CD4-positive, alpha-beta memory T cell (primary cell): ENCODE results near the gene TM4SF4. TPM values are rescaled to one million over a fixed set of nuclear protein-coding genes. Genes with fewer than 3 reads are reported as not detected.

ENCODE experiments used
- CTCF ChIA-PET: fragments of 350-600 bp; sonication (Branson Sonifier 250); formaldehyde crosslinking; loops from one replicate; lab custom pipeline; 2021; ENCODE audit warnings: inconsistent platforms; ENCODE audit not compliant: partially characterized antibody; lab: Charles Lee
- POLR2A ChIA-PET: fragments of 350-600 bp; sonication (Branson Sonifier 250); formaldehyde crosslinking; loops from one replicate; lab custom pipeline; 2021; ENCODE audit not compliant: partially characterized antibody; lab: Charles Lee
- DNase-seq, 5 donors: peaks; one replicate each; pipeline versions ENCODE4 v3.0.0 to v3.0.0-alpha.2; 2020 to 2022; ENCODE audit warnings: mixed read lengths in 1 of 5
- H3K27ac ChIP-seq: one replicate; pipeline ENCODE4 v1.7.0; 2013; ENCODE audit warnings: low read depth, low read length
- H3K27me3 ChIP-seq: 2 replicates; pipeline ENCODE4 v1.7.0; 2013; ENCODE audit warnings: mild to moderate bottlenecking, low read length, moderate library complexity; ENCODE audit not compliant: insufficient read depth
- H3K36me3 ChIP-seq: 2 replicates; pipeline ENCODE4 v1.7.0; 2013; ENCODE audit warnings: mild to moderate bottlenecking, low read length, moderate library complexity; ENCODE audit not compliant: insufficient read depth
- H3K4me1 ChIP-seq: 2 replicates; pipeline ENCODE4 v1.7.0; 2013; ENCODE audit warnings: mild to moderate bottlenecking, low read length, moderate library complexity; ENCODE audit not compliant: insufficient read depth
- H3K4me3 ChIP-seq, 2 donors: one replicate each; pipeline ENCODE4 v1.7.0; 2013; ENCODE audit warnings: low read length in 2 of 2, mild to moderate bottlenecking in 1 of 2
- H3K9me3 ChIP-seq, 2 donors: one replicate each; pipeline ENCODE4 v1.7.0; 2013; ENCODE audit warnings: low read length in 2 of 2, control low read depth in 1 of 2; ENCODE audit not compliant: control insufficient read depth in 1 of 2
- H3K27ac Mint-ChIP-seq, 7 donors: one replicate each; pipeline ENCODE4 v1.8.0; 2020 to 2021; ENCODE audit warnings: mixed read lengths in 7 of 7, mild to moderate bottlenecking in 6 of 7, inconsistent platforms in 3 of 7, moderate library complexity in 3 of 7
- H3K27me3 Mint-ChIP-seq, 2 donors: one replicate each; pipeline ENCODE4 v1.8.0; 2020 to 2021; ENCODE audit warnings: mixed read lengths in 2 of 2
- H3K36me3 Mint-ChIP-seq, 2 donors: one replicate each; pipeline ENCODE4 v1.8.0; 2020 to 2021; ENCODE audit warnings: mixed read lengths in 2 of 2, inconsistent platforms in 1 of 2, mild to moderate bottlenecking in 1 of 2
- H3K4me1 Mint-ChIP-seq, 4 donors: one replicate each; pipeline ENCODE4 v1.8.0; 2020 to 2021; ENCODE audit warnings: mixed read lengths in 4 of 4, mild to moderate bottlenecking in 1 of 4
- H3K4me3 Mint-ChIP-seq, 8 donors: one replicate each; pipeline ENCODE4 v1.8.0; 2020 to 2021; ENCODE audit warnings: mixed read lengths in 8 of 8, mild to moderate bottlenecking in 7 of 8, moderate library complexity in 6 of 8, inconsistent platforms in 3 of 8
- H3K9me3 Mint-ChIP-seq, 8 donors: one replicate each; pipeline ENCODE4 v1.8.0; 2020 to 2021; ENCODE audit warnings: mixed read lengths in 8 of 8, mild to moderate bottlenecking in 5 of 8, inconsistent platforms in 3 of 8, moderate library complexity in 1 of 8
- intact Hi-C: fragments of 100-400 bp; cut with micrococcal nuclease; formaldehyde crosslinking; loops from one replicate; pipeline ENCODE4 v1.15.1; 2023
- polyA plus RNA-seq, 2 donors: library from polyadenylated mRNA; unstranded; fragments of 300-500 nt; fragmentation: Illumina TruSeq; gene quantifications; one replicate each; pipeline ENCODE4 v1.2.3, GENCODE V29; 2021
- total RNA-seq, 2 experiments: library from RNA; stranded (reverse); gene quantifications; one replicate each; pipeline ENCODE4 v1.2.3, GENCODE V29; 2021

Gene TM4SF4
- total RNA-seq (not detected), polyA plus RNA-seq (not detected)

- ChIA-PET CTCF (no interaction called here), POLR2A (no interaction called here)
- no peak for DNase-seq
- Histone ChIP-seq H3K4me3 (no peak within 1 kb of the TSS), H3K9me3 (no peaks in the 10 kb centered on the region), H3K4me1 (no peaks in the 10 kb centered on the region), H3K27me3 (no peaks in the 10 kb centered on the region), H3K27ac (no peak within 1 kb of the TSS), H3K36me3 (no peaks in the 10 kb centered on the region)
- H3K36me3 Mint-ChIP-seq, result no peaks in the 10 kb centered on the region
- peaks cover 0 to 1% (median 0%) of the 10 kb centered on the region in 8 donors for H3K9me3 Mint-ChIP-seq
- no peak within 1 kb of the TSS for H3K4me3 Mint-ChIP-seq
- H3K27me3 Mint-ChIP-seq, result peaks cover 5 to 10% of the 10 kb centered on the region in 2 donors
- H3K27ac Mint-ChIP-seq, result no peak within 1 kb of the TSS
- intact Hi-C loops, result no loop called here
- H3K4me1 Mint-ChIP-seq, result peaks cover 0 to 2% (median 0%) of the 10 kb centered on the region in 4 donors
Observed at GRCh38 chr3:149474250-149474817, at the start of gene TM4SF4. Gene TM4SF4, plus strand, starts transcription at chr3:149474697. Its CDS starts 181 bp downstream, at chr3:149474878.

- Histone ChIP-seq H3K36me3 (no peaks in the 10 kb centered on the region), H3K27me3 (no peaks in the 10 kb centered on the region), H3K4me1 (no peaks in the 10 kb centered on the region), H3K9me3 (no peaks in the 10 kb centered on the region), H3K4me3 (no peak overlapping the region), H3K27ac (no peak overlapping the region)
- H3K27ac Mint-ChIP-seq, result no peak overlapping the region
- intact Hi-C loops, result no loop called here
- no peaks in the 10 kb centered on the region for H3K36me3 Mint-ChIP-seq
- H3K4me3 Mint-ChIP-seq, result no peak overlapping the region
- POLR2A ChIA-PET, result no interaction called here
- no peaks in the 10 kb centered on the region for H3K9me3 Mint-ChIP-seq
- H3K4me1 Mint-ChIP-seq, result no peaks in the 10 kb centered on the region
- CTCF ChIA-PET, result no interaction called here
- no peak for DNase-seq
- peaks cover 8 to 11% of the 10 kb centered on the region in 2 donors for H3K27me3 Mint-ChIP-seq
Observed at GRCh38 chr3:149424918-149425317, 49.6 kb upstream of the TM4SF4 start.

DNA sequence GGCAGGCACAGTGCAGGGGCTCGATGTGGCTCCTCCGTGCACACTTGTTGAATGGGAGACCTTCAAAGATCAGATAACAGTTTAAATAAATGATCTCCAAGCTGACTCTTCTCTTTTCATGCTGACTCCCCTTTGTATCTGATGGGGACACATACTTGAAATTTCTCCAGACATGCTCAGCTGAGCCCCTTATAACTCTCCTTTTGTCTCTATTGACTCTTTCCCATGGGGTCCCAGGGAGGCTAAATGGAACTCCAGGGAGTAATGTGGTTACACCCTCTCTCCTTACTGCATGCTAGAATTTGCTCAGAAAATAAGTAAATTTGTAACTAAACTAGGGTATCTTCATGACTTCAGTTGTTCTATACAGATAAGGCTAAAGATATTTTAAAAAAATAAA, 48.2 kb upstream of the TM4SF4 start:
- no peak overlapping the region for H3K4me3 Mint-ChIP-seq
- Histone ChIP-seq H3K9me3 (no peaks in the 10 kb centered on the region), H3K27ac (no peak overlapping the region), H3K4me3 (no peak overlapping the region), H3K4me1 (no peaks in the 10 kb centered on the region), H3K27me3 (no peaks in the 10 kb centered on the region), H3K36me3 (no peaks in the 10 kb centered on the region)
- POLR2A ChIA-PET, result interaction anchor here (0.8 kb wide), 1 partner anchor 9 kb away, joined by 4 read pairs; no protein-coding TSS in a partner anchor
- no peak for DNase-seq
- intact Hi-C loops, result no loop called here
- no peaks in the 10 kb centered on the region for H3K4me1 Mint-ChIP-seq
- no peak overlapping the region for H3K27ac Mint-ChIP-seq
- H3K27me3 Mint-ChIP-seq, result peaks cover 10 to 11% of the 10 kb centered on the region in 2 donors
- CTCF ChIA-PET, result no interaction called here
- H3K9me3 Mint-ChIP-seq, result no peaks in the 10 kb centered on the region
- no peaks in the 10 kb centered on the region for H3K36me3 Mint-ChIP-seq

DNA sequence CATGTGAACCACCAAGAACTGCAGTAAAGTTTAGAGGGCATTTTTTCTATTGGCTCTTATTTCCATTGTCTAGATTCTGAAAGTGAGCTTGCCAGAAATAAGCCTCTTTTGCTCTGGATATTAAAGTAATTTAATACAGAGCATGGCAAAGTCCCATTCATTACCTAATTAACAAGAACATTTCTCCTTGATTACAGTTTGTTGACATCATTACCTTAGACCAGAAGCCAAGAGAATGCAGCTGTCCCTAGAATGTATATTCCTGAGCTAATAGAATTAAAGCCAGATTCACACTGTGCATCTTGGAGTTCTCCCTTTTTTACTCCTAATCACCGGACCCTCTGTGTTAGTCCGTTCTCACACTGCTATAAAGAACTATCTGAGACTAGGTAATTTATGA, 46.4 kb upstream of the TM4SF4 start:
- no peak overlapping the region for H3K27ac ChIP-seq
- no peaks in the 10 kb centered on the region for H3K36me3 ChIP-seq
- H3K27ac Mint-ChIP-seq, result no peak overlapping the region
- no peaks in the 10 kb centered on the region for H3K9me3 Mint-ChIP-seq
- ChIA-PET POLR2A (no interaction called here), CTCF (no interaction called here)
- no peaks in the 10 kb centered on the region for H3K9me3 ChIP-seq
- no peak overlapping the region for H3K4me3 ChIP-seq
- H3K4me3 Mint-ChIP-seq, result no peak overlapping the region
- no peaks in the 10 kb centered on the region for H3K4me1 ChIP-seq
- no peak for DNase-seq
- no peaks in the 10 kb centered on the region for H3K36me3 Mint-ChIP-seq
- intact Hi-C loops, result no loop called here
- H3K4me1 Mint-ChIP-seq, result no peaks in the 10 kb centered on the region
- H3K27me3 ChIP-seq, result no peaks in the 10 kb centered on the region
- peaks cover 10 to 11% of the 10 kb centered on the region in 2 donors for H3K27me3 Mint-ChIP-seq

DNA sequence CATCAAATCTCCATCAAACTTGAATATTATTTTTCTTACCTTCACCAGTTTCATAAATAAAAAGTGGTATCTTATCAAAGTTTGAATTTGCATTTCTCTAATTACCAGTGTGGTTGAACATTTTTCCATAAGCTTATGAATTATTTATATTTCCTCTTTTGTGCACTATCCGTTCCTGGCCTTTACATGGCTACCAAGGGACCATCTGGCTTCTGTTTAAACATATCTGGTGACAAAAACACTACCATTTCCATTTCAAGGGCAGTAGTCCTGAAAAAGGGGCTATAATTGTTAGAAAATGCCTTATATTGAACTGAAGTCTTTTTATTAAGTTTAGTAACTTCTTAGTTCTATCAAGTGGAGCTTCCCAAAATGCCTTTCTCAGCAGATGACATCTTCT, 44.3 kb upstream of the TM4SF4 start:
- Histone ChIP-seq H3K4me1 (no peaks in the 10 kb centered on the region), H3K4me3 (no peak overlapping the region), H3K27ac (no peak overlapping the region), H3K27me3 (no peaks in the 10 kb centered on the region), H3K9me3 (no peaks in the 10 kb centered on the region), H3K36me3 (no peaks in the 10 kb centered on the region)
- CTCF ChIA-PET, result interaction anchor here (0.7 kb wide), 1 partner anchor 540 kb away, joined by 3 read pairs; no protein-coding TSS in a partner anchor
- H3K4me1 Mint-ChIP-seq, result no peaks in the 10 kb centered on the region
- intact Hi-C loops, result no loop called here
- DNase-seq, result no peak
- peaks cover 11 to 14% of the 10 kb centered on the region in 2 donors for H3K27me3 Mint-ChIP-seq
- no peaks in the 10 kb centered on the region for H3K36me3 Mint-ChIP-seq
- H3K4me3 Mint-ChIP-seq, result no peak overlapping the region
- peaks cover 0 to 3% (median 0%) of the 10 kb centered on the region in 8 donors for H3K9me3 Mint-ChIP-seq
- no peak overlapping the region for H3K27ac Mint-ChIP-seq
- POLR2A ChIA-PET, result no interaction called here

DNA sequence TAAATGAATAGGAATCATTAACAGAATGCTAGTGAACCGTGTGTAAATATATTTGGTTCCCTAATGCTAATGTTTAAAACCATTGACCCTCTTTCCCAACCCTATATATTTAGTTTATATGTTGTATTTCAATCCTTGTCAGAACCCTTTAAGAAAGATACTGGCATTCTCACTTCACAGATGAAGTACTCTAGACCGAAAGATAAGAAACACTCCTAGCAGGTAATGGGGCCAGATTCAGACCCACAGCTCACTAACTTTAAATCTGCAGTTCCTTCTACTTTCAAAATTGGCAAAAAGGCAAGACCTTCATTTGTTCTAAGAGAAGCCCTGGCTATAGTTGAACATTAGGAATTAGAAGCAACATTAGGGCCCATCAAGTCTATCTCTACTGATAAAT, 42.3 kb upstream of the TM4SF4 start:
- H3K36me3 Mint-ChIP-seq, result no peaks in the 10 kb centered on the region
- CTCF ChIA-PET, result no interaction called here
- H3K4me3 Mint-ChIP-seq, result no peak overlapping the region
- H3K9me3 Mint-ChIP-seq, result peaks cover 0 to 3% (median 0%) of the 10 kb centered on the region in 8 donors
- no peaks in the 10 kb centered on the region for H3K4me1 Mint-ChIP-seq
- H3K9me3 ChIP-seq, result no peaks in the 10 kb centered on the region
- H3K27me3 Mint-ChIP-seq, result peaks cover 11 to 15% of the 10 kb centered on the region in 2 donors
- H3K36me3 ChIP-seq, result no peaks in the 10 kb centered on the region
- intact Hi-C loops, result no loop called here
- H3K27ac Mint-ChIP-seq, result no peak overlapping the region
- POLR2A ChIA-PET, result no interaction called here
- H3K27ac ChIP-seq, result no peak overlapping the region
- no peak for DNase-seq
- no peaks in the 10 kb centered on the region for H3K27me3 ChIP-seq
- no peaks in the 10 kb centered on the region for H3K4me1 ChIP-seq
- H3K4me3 ChIP-seq, result no peak overlapping the region

DNA sequence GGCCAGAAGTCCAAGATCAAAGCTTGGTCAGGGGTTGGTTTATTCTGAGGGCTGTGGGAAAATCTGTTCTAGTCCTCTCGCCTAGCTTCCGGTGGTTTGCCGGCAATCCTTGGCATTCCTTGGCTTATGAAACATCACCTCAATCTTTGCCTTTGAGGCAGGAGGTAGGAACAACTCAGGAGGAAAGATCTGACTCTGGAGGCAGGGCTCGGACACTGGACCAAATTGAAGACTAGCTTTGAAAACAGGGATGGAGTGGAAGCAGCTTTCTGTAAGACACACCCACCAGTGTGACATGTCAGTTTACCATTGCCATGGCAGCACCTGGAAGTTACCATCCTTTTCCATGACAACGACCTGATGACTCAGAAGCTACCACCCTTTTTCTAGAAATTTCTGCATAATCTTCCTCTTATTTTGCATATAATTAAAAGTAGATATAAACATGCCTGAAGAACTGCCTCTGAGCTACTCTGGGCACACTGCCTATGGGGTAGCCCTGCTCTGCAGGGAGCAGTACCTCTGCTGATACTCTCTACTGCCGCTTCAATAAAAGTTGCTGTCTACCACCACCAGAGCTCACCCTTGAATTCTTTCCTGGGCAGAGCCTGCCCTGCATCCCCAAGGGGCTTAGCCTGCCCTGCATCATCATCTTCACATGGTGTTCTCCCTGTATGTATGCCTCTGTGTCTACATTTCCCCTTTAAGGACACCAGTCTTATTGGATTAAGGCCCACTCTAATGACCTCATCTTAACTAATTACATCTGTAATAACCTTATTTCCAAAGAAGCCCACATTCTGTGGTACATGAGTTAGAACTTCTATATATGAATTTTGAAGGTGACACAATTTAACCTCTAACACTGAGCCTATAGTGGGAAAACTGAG, 38.3 kb upstream of the TM4SF4 start:
- no peak for DNase-seq
- Histone ChIP-seq H3K9me3 (no peaks in the 10 kb centered on the region), H3K27me3 (no peaks in the 10 kb centered on the region), H3K36me3 (no peaks in the 10 kb centered on the region), H3K4me1 (no peaks in the 10 kb centered on the region), H3K4me3 (no peak overlapping the region), H3K27ac (no peak overlapping the region)
- Mint-ChIP-seq H3K4me1 (no peaks in the 10 kb centered on the region), H3K9me3 (peaks cover 0 to 3% (median 0%) of the 10 kb centered on the region in 8 donors), H3K4me3 (no peak overlapping the region), H3K36me3 (no peaks in the 10 kb centered on the region), H3K27me3 (peaks cover 1 to 7% of the 10 kb centered on the region in 2 donors), H3K27ac (no peak overlapping the region)
- ChIA-PET CTCF (no interaction called here), POLR2A (no interaction called here)
- intact Hi-C loops, result no loop called here
